OCI-M2 (cell line): ENCODE results near the gene MAPK12.

ENCODE experiments used
- DNase-seq: peaks from one replicate; lab custom pipeline; 2025; ENCODE audit not compliant: unreplicated experiment; lab: John Stamatoyannopoulos, UW

MAPK12 gene

DNA sequence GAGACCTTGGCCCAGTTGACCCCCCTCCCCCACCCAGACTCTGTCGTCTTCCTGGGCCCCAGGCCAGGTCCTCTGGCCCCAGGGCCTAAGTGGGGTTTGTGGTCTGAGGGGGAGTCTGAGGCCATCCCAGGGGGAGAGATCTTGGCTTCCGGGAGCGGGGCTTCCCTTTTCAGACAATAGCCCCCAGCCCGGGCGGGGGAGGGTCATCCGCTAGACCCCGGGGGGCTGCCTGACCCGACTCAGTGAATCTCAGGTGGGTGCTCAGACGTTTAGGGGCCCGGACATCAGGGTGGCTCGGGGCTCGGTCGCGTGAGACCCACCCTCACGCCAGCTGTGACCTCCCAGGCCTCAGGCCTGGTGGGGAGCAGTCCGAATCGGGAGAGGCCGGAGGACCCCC is 8.1 kb upstream of the MAPK12 start:
- DNase-seq, result no peak

- no peak for DNase-seq
Measured at GRCh38 chr22:50268655-50269113, 7.2 kb upstream of the MAPK12 start.

DNA sequence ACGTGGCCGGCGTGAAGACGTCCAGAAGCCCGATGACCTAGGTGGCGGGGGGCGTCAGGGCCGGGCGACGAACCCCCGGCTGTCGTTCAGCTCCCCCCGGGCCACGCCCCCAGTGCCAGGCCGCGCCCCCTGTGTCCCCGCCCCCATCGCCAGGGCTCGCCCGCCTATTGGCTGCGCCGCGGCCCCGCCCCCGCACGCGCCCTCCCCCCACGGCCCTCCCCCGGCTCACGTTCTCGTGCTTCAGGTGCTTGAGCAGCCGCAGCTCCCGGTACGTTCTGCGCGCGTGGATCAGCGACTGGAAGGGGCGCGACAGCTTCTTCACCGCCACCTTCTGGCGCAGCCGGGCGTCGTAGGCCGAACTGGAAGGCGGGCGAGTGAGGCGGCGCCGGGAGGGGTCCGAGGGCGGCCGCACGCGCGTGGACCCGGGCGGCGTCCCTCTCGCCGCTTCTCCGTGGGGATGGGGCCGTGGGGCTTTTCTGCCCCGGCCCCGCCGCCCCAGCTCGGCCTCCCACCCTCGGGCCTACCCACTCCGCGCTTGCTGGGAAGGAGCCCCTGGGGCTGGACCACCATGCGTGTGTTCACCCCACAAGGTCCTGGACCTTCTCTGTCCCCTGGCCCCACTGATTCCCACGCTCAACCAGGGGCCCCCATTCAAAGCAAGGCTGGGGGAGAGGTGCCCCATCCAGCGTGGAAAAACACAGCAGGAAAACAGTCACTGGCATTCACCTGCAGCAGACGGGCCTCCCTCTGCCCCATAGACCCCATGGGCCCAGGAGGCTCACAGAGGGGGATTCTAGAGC is 6.3 kb upstream of the MAPK12 start:
- no peak for DNase-seq

- DNase-seq, result no peak
Measured at GRCh38 chr22:50266994-50267393, 5.5 kb upstream of the MAPK12 start.

- no peak for DNase-seq
Measured at GRCh38 chr22:50264946-50265669, 3.6 kb upstream of the MAPK12 start.

GRCh38 chr22:50264104-50264745 is 2.7 kb upstream of the MAPK12 start:
- no peak for DNase-seq

GRCh38 chr22:50262973-50263617 is 1.6 kb upstream of the MAPK12 start:
- DNase-seq, result no peak

GRCh38 chr22:50262460-50262911 is 1.0 kb upstream of the MAPK12 start:
- DNase-seq, result no peak

- DNase-seq, result no peak
Measured at GRCh38 chr22:50260801-50261614, 475 bp downstream of the MAPK12 start.

DNA sequence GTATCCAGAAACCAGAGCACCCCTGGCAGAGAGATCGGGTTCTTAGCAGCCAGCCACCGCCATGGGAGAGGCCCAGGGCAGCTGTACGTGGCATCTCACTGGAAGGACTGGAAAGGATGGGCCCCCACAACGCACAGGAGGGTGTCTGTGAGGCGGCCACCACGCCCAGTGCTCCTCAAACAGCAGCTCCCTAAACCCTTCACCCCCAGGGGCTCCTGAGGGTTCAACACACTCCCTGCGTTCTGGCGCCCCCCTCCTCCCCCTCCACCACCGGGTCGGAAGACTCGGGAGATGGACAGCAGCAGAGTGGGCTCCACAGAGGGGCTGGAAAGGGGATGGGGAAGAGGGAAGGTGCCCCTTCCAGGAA is 1.1 kb downstream of the MAPK12 start:
- DNase-seq, result no peak

- no peak for DNase-seq
Measured at GRCh38 chr22:50259302-50259701, 2.2 kb downstream of the MAPK12 start.

DNA sequence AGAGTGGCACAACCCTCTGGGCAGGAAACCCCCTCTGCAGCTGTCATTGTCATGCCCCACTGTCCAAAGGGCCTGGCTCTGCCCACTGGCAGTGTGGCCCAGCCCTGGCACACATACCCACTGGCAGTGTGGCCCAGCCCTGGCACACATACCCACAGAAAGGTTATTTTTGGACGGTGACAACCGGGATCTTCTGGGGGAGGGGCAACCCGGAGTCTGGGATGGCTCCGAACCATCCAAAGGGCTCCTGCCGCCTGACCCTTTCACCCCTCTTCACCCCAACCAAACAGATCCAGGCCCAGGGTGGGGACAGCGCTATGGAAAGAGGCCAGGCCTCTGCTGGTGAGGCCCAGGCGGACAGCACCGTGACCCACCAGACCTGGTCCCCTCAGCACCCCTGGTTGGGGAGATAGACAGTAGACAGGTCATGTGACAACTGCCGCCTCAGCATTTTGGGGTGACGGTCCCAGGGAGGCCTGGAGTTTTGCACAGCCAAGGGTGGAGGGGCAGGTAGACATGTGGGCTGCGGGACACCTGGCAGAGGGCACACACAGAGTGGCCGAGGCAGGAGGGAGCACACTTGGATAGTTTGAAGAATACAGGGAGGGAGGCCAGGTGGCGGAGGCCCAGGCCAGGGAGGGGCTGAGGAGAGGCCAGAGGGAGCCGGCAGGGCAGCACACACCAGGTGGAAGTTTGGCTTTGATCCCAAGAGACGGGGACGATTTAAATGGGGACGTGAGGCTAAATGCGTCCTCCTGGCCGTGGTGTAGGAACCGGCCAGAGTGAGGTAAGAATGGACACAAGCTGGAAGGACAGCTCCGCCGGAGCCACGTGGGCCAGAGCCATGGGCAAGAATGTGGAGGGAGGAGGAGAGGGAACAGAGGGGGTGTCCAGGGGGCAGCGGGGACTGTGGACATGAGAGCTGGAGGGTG is 2.9 kb downstream of the MAPK12 start:
- no peak for DNase-seq

GRCh38 chr22:50257451-50258360 is 3.8 kb downstream of the MAPK12 start:
- no peak for DNase-seq

DNA sequence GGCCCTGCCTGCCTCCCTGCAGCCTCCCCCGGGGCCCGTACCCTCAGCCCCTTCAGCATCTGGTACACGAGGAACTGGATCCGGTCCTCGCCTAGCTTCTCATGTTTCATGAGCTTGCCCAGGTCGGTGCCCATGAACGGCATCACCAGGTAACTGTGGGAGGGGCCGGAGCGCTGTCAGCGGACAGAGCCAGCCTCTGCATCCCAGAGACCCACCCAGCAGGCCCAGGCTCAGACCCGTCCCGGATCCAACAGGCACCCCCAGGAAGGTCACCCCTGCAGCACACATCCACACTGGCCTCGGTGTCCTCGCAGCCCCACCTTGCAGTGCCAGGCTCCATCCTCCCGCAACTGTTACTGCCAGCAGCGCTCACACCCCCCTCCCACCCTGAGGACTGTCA is 4.4 kb downstream of the MAPK12 start:
- DNase-seq, result no peak

DNA sequence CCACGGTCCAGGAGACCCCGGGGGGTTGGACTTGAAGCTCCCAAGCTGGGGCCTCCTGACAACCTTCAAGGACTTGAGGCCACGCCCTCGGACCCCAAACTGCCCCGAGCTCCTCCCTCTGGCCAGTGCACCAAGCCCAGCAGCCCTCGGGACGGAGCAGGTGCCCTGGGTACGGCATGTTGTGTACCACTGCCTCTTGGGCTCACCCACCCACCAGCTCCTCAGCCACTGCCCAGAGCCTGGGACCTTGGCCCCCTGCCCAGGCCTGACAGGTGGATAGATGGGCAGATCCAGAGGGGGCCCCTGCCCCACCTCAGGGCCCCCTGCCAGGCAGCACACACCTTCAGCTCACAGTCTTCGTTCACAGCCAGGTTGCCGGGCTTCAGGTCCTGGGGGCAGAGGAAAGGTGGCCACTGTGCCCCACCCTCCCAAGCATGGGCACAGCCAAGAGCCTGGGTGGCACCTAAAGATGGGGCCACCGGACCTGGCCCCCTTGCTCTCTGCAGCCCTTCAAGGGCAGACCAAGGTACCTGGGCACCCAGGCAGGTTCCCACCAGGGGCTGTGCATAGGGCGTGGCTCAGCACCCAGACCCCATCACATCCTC is 5.1 kb downstream of the MAPK12 start:
- no peak for DNase-seq

DNA sequence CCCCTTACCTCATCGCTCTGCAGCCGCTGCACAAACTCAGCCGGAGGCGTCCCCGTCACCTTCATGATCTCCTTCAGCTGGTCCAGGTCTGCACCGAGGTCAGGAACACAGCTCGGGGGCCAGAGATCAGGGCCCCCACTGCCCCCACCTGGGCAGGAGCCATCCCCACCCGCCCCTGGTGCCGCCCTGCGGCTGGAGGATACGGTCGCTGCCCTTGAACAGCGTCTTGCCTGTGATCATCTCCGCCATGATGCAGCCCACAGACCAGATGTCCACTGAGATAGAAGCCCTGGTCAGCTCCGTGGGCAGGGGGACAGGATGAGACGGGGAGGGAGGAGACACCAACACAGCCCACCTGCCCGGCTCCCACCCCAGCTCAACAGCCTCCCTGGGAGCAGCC is 5.9 kb downstream of the MAPK12 start:
- no peak for DNase-seq

DNA sequence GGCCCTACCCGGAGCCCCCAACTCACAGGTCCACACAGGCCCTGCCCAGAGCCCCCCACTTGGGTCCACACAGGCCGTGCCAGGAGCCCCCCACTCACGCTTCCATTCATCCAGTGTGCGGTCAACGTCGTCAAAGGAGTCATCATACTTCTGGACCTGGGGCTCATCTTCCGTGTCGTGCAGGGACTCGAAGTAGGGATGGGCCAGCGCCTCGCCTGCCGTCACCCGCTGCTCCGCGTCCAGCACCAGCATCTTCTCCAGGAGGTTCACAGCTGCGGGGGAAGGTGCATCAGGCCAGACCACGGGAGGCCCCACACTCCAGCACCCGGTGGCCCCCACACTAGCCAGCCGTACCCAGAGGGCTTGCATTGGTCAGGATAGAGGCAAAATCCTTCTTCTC is 6.4 kb downstream of the MAPK12 start:
- no peak for DNase-seq

DNA sequence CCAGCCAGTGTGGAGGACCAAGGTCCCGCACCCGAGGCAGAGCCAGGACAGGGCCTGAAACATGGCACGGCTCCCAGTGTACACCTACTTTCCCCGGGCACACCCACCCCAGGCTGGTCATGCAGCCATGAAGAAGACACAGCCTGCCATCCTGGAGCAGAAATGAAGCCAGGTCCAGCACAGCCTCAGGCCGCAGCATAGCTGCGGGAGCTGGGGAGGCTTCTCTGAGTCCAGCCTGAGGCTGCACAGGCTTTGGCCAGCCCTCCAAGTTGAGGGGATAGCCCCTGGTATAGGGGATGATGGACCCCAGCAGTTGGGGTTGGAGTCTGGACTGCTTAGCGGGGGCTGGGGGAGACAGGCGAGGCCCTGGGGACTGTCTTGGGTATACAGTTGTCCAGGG is 7.5 kb downstream of the MAPK12 start:
- no peak for DNase-seq
